Measurements from ENCODE around the gene FAM98C.

Gene FAM98C

DNA sequence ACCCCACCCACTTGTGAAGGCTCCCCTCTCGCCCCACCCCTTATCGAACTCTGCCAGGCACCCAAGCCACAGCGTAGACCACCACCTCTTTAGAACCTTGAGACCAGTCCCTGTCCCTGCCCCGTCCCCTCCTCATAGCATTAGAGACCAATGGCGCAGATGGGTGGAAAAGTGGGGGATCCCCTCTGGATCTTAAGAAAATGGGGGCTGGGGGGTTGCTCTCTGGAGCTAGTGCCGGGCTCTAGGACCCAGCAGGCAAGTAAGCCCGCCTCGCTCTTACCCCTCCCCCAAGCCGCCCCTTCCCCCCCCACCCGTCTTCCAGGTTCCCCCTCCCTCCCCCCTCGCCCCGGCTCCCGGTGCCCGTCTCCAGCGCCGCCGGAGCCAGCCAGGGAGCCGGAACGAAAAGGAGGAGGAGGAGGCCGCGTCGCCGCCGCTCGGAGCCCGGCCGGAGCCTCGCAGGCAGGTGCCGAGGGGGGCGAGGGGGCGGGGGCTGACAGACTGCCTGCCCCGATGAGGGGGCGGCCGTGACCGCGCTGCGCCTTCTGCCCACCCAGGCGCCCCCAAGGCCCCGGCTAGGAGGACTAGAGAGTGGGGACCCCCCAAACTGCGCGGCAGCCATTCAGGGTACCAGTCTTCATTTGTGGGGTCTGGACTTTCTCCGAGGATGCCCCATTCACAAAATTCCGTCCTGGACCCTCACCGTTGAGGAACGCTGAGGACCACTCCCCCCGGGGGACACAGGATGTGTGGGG is 14.4 kb upstream of the FAM98C start, which contains the start of gene SPRED3:
SPRED3 (plus strand) TSS at position 349 of the 752 bp plus-strand sequence. CDS start 1,606 bp downstream, outside the sequence.
- Histone ChIP-seq H3K4me1 (ENCODE audit: control insufficient read depth, insufficient read depth, low read length, unreplicated experiment) (peaks cover 23% of the 10 kb centered on the region), H3K27me3 (ENCODE audit: insufficient read depth, low read length) (no peaks in the 10 kb centered on the region)

DNA sequence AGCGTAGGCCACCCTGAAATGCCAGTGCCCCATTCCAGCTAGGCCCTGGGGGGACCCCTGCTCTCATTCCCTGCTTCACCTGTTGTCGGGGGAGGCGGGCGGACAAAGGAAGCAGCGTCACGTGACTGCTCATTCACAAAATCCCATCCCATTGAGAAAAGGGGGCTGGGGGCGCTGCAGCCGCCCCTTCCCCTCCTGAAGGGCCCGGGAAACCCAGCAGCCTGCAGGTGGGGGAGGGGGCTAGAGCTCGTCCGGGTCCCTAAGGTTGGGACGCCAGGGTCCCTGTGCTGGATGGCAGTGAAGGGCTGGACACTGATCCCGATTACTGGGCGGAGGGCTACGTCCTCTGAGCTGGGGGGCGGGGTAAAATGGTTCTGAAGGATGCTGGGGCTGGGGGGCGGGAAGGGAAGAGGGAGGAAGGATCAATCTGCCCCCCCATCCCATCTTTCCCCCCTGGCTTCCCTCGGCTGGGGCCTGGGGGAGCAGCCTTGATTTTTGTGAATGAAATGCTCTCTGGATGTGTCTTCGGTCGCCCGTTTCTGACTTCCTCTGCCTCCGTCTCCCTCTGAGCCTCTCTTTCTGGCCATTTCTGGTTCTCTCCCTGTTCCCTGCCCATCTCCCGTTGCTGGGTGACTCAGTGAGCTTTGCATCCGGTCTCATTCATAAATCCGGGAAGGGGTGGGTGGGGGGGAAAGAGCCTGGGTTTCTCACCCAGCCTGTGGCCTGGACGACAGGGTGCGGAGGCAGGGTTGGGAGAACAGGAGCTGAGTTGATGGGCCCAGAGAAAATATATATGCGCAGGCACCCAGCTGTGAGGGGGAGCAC is 13.6 kb upstream of the FAM98C start:
- peaks cover 11% of the 10 kb centered on the region for H3K79me2 ChIP-seq (ENCODE audit: control insufficient read depth, insufficient read depth, low read length, unreplicated experiment)
- H2AFZ ChIP-seq (ENCODE audit: low read length, unreplicated experiment) = peak overlapping the region; percentile 31
- peak overlapping the region; percentile 86 for H3K27ac ChIP-seq (ENCODE audit: low read depth, low read length)
- H3K4me3 ChIP-seq (ENCODE audit: low read depth, low read length) = peak overlapping the region; percentile 88
- H3K36me3 ChIP-seq (ENCODE audit: insufficient read depth, low read length) = peaks cover 8% of the 10 kb centered on the region; the same call in 1 of the 2 replicates
- no peaks in the 10 kb centered on the region for H3K27me3 ChIP-seq (ENCODE audit: insufficient read depth, low read length)
- H3K4me1 ChIP-seq (ENCODE audit: control insufficient read depth, insufficient read depth, low read length, unreplicated experiment) = peaks cover 23% of the 10 kb centered on the region

More for the DNA sequence above, 14.4 kb upstream of the FAM98C start, which contains the start of gene SPRED3:
- Histone ChIP-seq H3K27ac (ENCODE audit: low read depth, low read length) (peak within 1 kb of the TSS; percentile 86), H3K4me3 (ENCODE audit: low read depth, low read length) (peak within 1 kb of the TSS; percentile 88), H2AFZ (ENCODE audit: low read length, unreplicated experiment) (peak within 1 kb of the TSS; percentile 68), H3K36me3 (ENCODE audit: insufficient read depth, low read length) (0 out of 2 replicates have a peak, but pooled peaks cover under 1% of the 10 kb centered on the region), H3K79me2 (ENCODE audit: control insufficient read depth, insufficient read depth, low read length, unreplicated experiment) (peaks cover 11% of the 10 kb centered on the region)

DNA sequence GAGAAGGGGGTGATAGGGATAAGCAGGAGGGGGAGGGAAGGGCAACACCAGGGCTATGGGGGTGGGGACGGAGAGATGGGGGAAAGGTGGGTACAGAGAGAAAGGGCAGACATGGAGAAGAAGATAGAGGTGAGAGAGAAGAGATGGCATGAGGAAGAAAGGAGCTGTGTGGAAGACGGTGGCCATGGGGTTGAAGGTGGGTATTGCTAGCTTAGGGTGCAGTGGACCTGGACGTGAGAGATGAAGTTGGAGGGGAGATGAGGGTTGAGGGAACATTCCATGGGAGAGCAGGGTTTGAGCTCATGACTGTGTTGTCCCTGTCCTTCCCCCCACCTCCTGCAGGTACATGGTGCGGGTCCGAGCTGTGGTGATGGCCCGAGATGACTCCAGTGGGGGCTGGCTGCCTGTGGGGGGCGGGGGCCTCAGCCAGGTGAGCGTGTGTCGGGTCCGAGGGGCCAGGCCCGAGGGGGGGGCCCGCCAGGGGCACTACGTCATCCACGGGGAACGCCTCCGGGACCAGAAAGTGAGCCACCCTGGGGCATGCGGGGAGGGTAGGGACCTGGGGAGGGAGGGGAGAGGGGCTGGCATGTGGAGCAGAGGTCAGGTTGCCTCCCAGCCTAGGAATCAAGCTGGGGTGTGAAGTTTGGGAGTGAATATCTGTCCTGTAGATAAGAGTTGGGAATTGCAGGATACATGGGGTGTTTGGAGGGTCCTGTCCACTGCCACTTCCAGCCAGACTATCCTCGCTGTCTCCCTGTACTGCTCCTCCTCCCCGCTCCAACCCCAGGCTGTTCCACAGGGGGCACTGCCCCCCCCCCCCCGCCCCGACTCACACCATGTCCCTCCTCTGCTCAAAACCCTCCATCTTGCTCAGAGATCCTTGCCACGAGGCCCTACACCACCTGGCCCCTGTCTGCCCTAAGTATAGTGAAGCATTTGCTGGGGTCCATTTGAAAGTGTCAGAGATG is 12.7 kb upstream of the FAM98C start:
- peaks cover 23% of the 10 kb centered on the region for H3K4me1 ChIP-seq (ENCODE audit: control insufficient read depth, insufficient read depth, low read length, unreplicated experiment)
- H3K27ac ChIP-seq (ENCODE audit: low read depth, low read length) = peak overlapping the region; percentile 86
- peaks cover 11% of the 10 kb centered on the region for H3K79me2 ChIP-seq (ENCODE audit: control insufficient read depth, insufficient read depth, low read length, unreplicated experiment)
- no peaks in the 10 kb centered on the region for H3K27me3 ChIP-seq (ENCODE audit: insufficient read depth, low read length)
- no peak overlapping the region for H2AFZ ChIP-seq (ENCODE audit: low read length, unreplicated experiment)
- peaks cover 13% of the 10 kb centered on the region; the same call in 1 of the 2 replicates for H3K36me3 ChIP-seq (ENCODE audit: insufficient read depth, low read length)
- H3K4me3 ChIP-seq (ENCODE audit: low read depth, low read length) = peak overlapping the region; percentile 88

DNA sequence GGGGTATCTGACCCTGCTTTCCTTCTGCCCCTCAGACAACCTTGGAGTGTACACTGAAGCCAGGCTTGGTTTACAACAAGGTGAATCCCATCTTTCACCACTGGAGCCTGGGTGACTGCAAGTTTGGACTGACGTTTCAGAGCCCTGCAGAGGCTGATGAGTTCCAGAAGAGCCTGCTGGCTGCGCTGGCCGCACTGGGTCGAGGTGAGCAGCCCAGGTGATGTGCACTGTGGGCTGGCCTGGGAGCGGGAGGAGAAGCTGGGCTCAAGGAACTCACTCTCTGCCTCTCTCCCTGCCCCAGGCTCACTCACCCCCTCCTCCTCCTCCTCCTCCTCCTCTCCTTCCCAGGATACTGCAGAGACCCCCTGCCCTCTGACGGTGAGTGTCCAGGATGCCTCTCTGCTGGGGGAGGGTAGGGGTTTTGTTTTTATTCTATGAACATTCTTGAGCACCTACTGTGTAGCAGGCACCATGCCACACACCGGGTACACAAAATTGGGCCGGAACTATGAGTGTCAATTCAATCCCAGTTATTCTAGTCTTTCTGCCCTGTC is 10.9 kb upstream of the FAM98C start:
- no peak overlapping the region for H2AFZ ChIP-seq (ENCODE audit: low read length, unreplicated experiment)
- no peaks in the 10 kb centered on the region for H3K27me3 ChIP-seq (ENCODE audit: insufficient read depth, low read length)
- H3K36me3 ChIP-seq (ENCODE audit: insufficient read depth, low read length) = peaks cover 13% of the 10 kb centered on the region; the same call in 1 of the 2 replicates
- H3K27ac ChIP-seq (ENCODE audit: low read depth, low read length) = no peak overlapping the region
- peaks cover 23% of the 10 kb centered on the region for H3K4me1 ChIP-seq (ENCODE audit: control insufficient read depth, insufficient read depth, low read length, unreplicated experiment)
- H3K79me2 ChIP-seq (ENCODE audit: control insufficient read depth, insufficient read depth, low read length, unreplicated experiment) = peaks cover 11% of the 10 kb centered on the region
- H3K4me3 ChIP-seq (ENCODE audit: low read depth, low read length) = no peak overlapping the region

DNA sequence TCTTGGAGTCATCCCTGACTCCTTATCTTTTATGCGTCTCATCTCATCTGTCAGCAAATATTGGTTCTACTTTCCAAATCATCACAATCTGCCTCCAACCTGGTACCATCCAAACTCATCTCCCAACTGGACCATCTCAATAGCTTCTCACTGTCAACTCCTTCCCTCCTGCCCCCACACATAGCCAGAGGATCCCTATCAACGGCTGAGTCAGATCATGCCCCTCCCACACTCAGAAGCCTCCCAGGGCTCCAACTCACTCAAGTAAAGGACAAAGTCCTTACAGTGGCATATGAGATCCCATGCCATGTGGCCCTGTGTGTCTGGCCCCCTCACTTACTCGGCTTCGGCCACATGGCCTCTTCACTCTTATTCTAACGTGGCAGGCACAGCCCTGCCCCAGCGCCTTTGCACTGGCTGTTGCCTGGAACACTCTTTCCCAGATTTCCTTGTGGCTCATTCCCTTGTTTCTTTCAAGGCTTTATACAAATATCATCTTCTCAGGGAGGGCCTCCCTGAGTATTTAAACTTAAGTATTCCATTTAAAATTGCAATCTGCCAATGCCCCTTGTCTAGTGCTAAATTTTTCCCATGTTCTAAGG is 10.1 kb upstream of the FAM98C start:
- peaks cover 13% of the 10 kb centered on the region; the same call in 1 of the 2 replicates for H3K36me3 ChIP-seq (ENCODE audit: insufficient read depth, low read length)
- H2AFZ ChIP-seq (ENCODE audit: low read length, unreplicated experiment) = no peak overlapping the region
- H3K79me2 ChIP-seq (ENCODE audit: control insufficient read depth, insufficient read depth, low read length, unreplicated experiment) = peaks cover 11% of the 10 kb centered on the region
- H3K4me1 ChIP-seq (ENCODE audit: control insufficient read depth, insufficient read depth, low read length, unreplicated experiment) = peaks cover 23% of the 10 kb centered on the region
- no peaks in the 10 kb centered on the region for H3K27me3 ChIP-seq (ENCODE audit: insufficient read depth, low read length)
- H3K27ac ChIP-seq (ENCODE audit: low read depth, low read length) = no peak overlapping the region
- no peak overlapping the region for H3K4me3 ChIP-seq (ENCODE audit: low read depth, low read length)

DNA sequence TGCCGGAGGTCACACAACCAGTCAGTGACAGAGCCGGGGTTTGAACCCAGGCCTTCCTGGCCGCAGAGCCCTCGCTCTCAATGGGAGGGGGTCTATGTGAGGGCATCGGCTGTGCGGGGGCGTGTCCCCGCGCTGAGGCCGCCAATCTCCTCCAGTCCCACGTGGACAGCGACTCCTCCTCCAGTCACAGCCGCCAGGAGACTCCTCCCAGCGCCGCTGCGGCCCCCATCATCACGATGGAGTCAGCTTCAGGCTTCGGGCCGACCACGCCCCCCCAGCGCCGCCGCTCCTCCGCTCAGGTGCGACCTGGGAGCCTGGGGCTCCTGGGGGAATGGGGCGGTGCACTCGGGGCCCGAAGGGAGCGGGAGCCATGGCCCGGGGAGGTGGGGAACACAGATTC is 8.4 kb upstream of the FAM98C start:
- H2AFZ ChIP-seq (ENCODE audit: low read length, unreplicated experiment) = no peak overlapping the region
- H3K4me1 ChIP-seq (ENCODE audit: control insufficient read depth, insufficient read depth, low read length, unreplicated experiment) = peaks cover 23% of the 10 kb centered on the region
- H3K36me3 ChIP-seq (ENCODE audit: insufficient read depth, low read length) = peaks cover 13% of the 10 kb centered on the region; the same call in 1 of the 2 replicates
- no peaks in the 10 kb centered on the region for H3K27me3 ChIP-seq (ENCODE audit: insufficient read depth, low read length)
- peaks cover 8% of the 10 kb centered on the region for H3K79me2 ChIP-seq (ENCODE audit: control insufficient read depth, insufficient read depth, low read length, unreplicated experiment)
- no peak overlapping the region for H3K4me3 ChIP-seq (ENCODE audit: low read depth, low read length)
- no peak overlapping the region for H3K27ac ChIP-seq (ENCODE audit: low read depth, low read length)

DNA sequence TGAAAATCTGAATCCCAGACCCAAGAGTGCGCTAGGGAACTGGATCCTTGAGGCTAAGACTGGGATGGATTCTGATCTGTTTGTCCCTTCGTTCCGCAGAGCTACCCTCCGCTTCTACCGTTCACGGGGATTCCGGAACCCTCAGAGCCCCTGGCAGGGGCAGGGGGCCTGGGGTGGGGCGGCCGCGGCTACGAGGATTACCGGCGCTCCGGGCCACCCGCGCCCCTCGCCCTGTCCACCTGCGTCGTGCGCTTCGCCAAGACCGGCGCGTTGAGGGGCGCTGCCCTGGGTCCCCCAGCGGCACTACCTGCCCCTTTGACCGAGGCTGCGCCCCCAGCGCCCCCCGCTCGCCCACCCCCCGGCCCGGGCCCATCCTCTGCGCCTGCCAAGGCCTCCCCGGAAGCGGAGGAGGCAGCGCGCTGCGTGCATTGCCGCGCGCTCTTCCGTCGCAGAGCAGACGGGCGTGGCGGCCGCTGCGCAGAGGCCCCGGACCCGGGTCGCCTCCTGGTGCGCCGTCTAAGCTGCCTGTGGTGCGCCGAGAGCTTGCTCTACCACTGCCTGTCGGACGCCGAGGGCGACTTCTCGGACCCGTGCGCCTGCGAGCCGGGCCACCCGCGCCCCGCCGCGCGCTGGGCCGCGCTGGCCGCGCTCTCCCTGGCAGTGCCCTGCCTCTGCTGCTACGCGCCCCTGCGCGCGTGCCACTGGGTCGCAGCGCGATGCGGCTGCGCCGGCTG is 7.3 kb upstream of the FAM98C start:
- Histone ChIP-seq H3K27me3 (ENCODE audit: insufficient read depth, low read length) (no peaks in the 10 kb centered on the region), H3K36me3 (ENCODE audit: insufficient read depth, low read length) (peaks cover 13% of the 10 kb centered on the region; the same call in 1 of the 2 replicates), H3K4me3 (ENCODE audit: low read depth, low read length) (no peak overlapping the region), H3K79me2 (ENCODE audit: control insufficient read depth, insufficient read depth, low read length, unreplicated experiment) (no peaks in the 10 kb centered on the region), H3K27ac (ENCODE audit: low read depth, low read length) (no peak overlapping the region), H2AFZ (ENCODE audit: low read length, unreplicated experiment) (no peak overlapping the region), H3K4me1 (ENCODE audit: control insufficient read depth, insufficient read depth, low read length, unreplicated experiment) (peaks cover 16% of the 10 kb centered on the region)

DNA sequence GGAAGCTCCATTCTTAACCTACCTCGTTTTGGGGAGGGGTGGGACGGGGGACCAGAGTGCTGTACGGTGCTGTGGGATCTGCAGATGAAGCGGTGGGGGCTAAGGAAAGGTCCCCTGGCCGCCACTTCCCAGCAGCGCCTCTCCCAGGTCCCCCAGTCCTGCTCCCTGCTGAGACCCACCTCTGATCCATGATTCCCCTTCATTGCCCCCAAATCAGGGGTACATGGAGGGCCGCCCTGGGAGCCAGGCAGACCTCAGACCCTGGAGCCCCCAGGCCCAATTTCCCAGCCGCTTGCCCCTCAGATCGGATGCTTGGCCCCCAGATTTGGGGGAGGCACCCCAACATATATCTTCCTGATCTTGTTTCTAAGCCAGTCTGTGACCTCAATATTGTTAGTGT is 3.8 kb upstream of the FAM98C start:
- Histone ChIP-seq H3K4me1 (ENCODE audit: control insufficient read depth, insufficient read depth, low read length, unreplicated experiment) (no peaks in the 10 kb centered on the region), H3K4me3 (ENCODE audit: low read depth, low read length) (no peak overlapping the region), H3K27ac (ENCODE audit: low read depth, low read length) (no peak overlapping the region), H3K27me3 (ENCODE audit: insufficient read depth, low read length) (no peaks in the 10 kb centered on the region), H3K79me2 (ENCODE audit: control insufficient read depth, insufficient read depth, low read length, unreplicated experiment) (no peaks in the 10 kb centered on the region), H2AFZ (ENCODE audit: low read length, unreplicated experiment) (no peak overlapping the region), H3K36me3 (ENCODE audit: insufficient read depth, low read length) (peaks cover 7% of the 10 kb centered on the region; the same call in 1 of the 2 replicates)

DNA sequence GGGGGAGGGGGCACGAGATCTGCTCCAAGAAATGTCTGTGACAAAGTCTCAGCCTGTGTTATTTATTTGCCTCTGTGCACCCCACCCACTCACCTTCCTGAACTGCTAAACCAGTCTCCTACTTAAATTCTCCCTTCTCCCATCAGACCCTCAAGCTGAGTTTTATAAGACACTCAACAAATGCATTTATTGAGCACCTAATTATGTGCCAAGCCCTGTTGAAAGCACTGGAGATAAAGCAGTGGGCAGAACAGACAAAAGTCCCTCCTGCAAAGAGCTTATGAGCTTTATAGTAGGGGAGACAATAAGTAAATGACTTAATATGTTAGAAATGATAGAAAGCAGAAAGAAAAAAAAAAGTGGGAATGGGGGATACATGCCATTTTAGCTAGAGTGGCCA is 3.4 kb upstream of the FAM98C start:
- Histone ChIP-seq H3K27me3 (ENCODE audit: insufficient read depth, low read length) (no peaks in the 10 kb centered on the region), H3K27ac (ENCODE audit: low read depth, low read length) (no peak overlapping the region), H3K4me3 (ENCODE audit: low read depth, low read length) (no peak overlapping the region), H3K36me3 (ENCODE audit: insufficient read depth, low read length) (peaks cover 3% of the 10 kb centered on the region; the same call in 1 of the 2 replicates), H2AFZ (ENCODE audit: low read length, unreplicated experiment) (no peak overlapping the region), H3K4me1 (ENCODE audit: control insufficient read depth, insufficient read depth, low read length, unreplicated experiment) (no peaks in the 10 kb centered on the region), H3K79me2 (ENCODE audit: control insufficient read depth, insufficient read depth, low read length, unreplicated experiment) (no peaks in the 10 kb centered on the region)

Measured in ACC112 (cell line).